Measurements from ENCODE around the gene PARP9. TPM values are rescaled to one million over a fixed set of nuclear protein-coding genes. Genes with fewer than 3 reads are reported as not detected.

Gene PARP9
- total and polyA plus RNA-seq, 2 of the 13 experiments (the other 11 are each of a cell fraction or from before 2014, with no cell fraction given): 6.5 to 10.6 TPM

- TF ChIP-seq BCLAF1 (IDR thresholded peaks at IDR 0.05) (no peak), TERF1 (CRISPR knock-in tag; IDR thresholded peaks at IDR 0.05) (no peak), ZNF790 (CRISPR knock-in tag; IDR thresholded peaks at IDR 0.05; ENCODE audit: borderline replicate concordance) (no peak)
Measured at GRCh38 chr3:122558605-122559004, 5.5 kb downstream of the PARP9 start (continued).

- in situ Hi-C loops (cut with HindIII; ENCODE audit: extremely low pct_ligation_motif_present, low pct_unique_long_range_greater_than_20kb) (loop anchor here (5.0 kb wide), 1 partner anchor 120 kb away; no protein-coding TSS in a partner anchor), intact Hi-C loops (cut with micrococcal nuclease; ENCODE audit: unreplicated experiment) (no loop called here)
- Histone ChIP-seq H3K9ac (ENCODE audit: insufficient read depth, low read depth, low read length) (no peak overlapping the region), H3K27me3 (ENCODE audit: control insufficient read depth in 1 of 2, insufficient read depth in 2 of 2, low read length in 2 of 2) (no peaks in the 10 kb centered on the region), H3K4me1 (ENCODE audit: insufficient read depth, low read length) (peaks cover 11% of the 10 kb centered on the region), H3K4me3 (replicated peaks in 1 of 3; ENCODE audit: insufficient read depth in 1 of 3, low read depth in 2 of 3, low read length in 3 of 3) (no peak overlapping the region), H3K79me2 (ENCODE audit: insufficient read depth, low read length) (no peaks in the 10 kb centered on the region), H4K20me1 (ENCODE audit: insufficient read depth, low read length) (no peaks in the 10 kb centered on the region), H2AFZ (ENCODE audit: low read length) (no peak overlapping the region), H3K27ac (ENCODE audit: extremely low read length, insufficient read depth, low read length) (no peak overlapping the region), H3K36me3 (replicated peaks in 1 of 2; ENCODE audit: control insufficient read depth in 1 of 2, insufficient read depth in 2 of 2, low read length in 2 of 2) (no peaks in the 10 kb centered on the region), H3K4me2 (ENCODE audit: low read depth, low read length) (no peak overlapping the region), H3K9me3 (ENCODE audit: low read length) (no peaks in the 10 kb centered on the region)
- ATAC-seq: no peak
- WGBS (ENCODE audit: low lambda C conversion rate): 98% methylated on average over 4 of the region's 5 CpGs
- CTCF ChIA-PET (ENCODE audit: low intra/inter-chr PET ratio, low total read pairs): no interaction called here
- POLR2A ChIA-PET: no interaction called here
- BruUV-seq (replicated peaks): no TSS peak
- DNase-seq (ENCODE audit: low spot score): no peak
- no peak for FAIRE-seq
- no peak for TF ChIP-seq ZNF430 (CRISPR knock-in tag; IDR thresholded peaks at IDR 0.05)
- TF ChIP-seq HNF1A (IDR thresholded peaks at IDR 0.05; ENCODE audit: low read depth): no peak
- TF ChIP-seq HNF1A (CRISPR knock-in tag; IDR thresholded peaks at IDR 0.05; ENCODE audit: borderline replicate concordance): no peak
- no peak for TF ChIP-seq ZNF513 (CRISPR knock-in tag; conservative IDR thresholded peaks at IDR 0.05)
- no peak for TF ChIP-seq MTF2 (CRISPR knock-in tag; IDR thresholded peaks at IDR 0.05; ENCODE audit: borderline replicate concordance)
Measured at GRCh38 chr3:122557356-122557755, 6.7 kb downstream of the PARP9 start.
